PC-3 (cell line): Measurements from ENCODE around the gene LPXN. TPM values are rescaled to one million over a fixed set of nuclear protein-coding genes. Genes with fewer than 3 reads are reported as not detected.
A peak's percentile ranks its signal among the peaks of the same experiment; 100 is the strongest.

Source experiments
- ATAC-seq: fragments of 200-7000 bp; cut with Tn5 transposase; 2 replicates; pipeline ENCODE4 v1.9.1; 2020; ENCODE audit warnings: mild to moderate bottlenecking, moderate library complexity
- BruUV-seq: library from RNA; stranded (reverse); fragments of 400-500 nt; replicated peaks from 2 replicates; lab custom pipeline; 2021; lab: Mats Ljungman, UMichigan
- CTCF ChIA-PET: fragments of 300-600 bp; sonication (Branson Sonifier 250); formaldehyde crosslinking; loops from one replicate; lab custom pipeline; 2022; ENCODE audit warnings: antibody characterized with exemption; lab: Charles Lee
- POLR2A ChIA-PET: fragments of 300-600 bp; sonication (Branson Sonifier 250); formaldehyde crosslinking; loops from one replicate; lab custom pipeline; 2022; ENCODE audit warnings: antibody characterized with exemption; ENCODE audit not compliant: unreplicated experiment; lab: Charles Lee
- DNase-seq: peaks from one replicate; pipeline ENCODE4 v3.0.0-alpha.2; 2015
- H2AFZ ChIP-seq: fragments of 300-600 bp; sonication (generic); 2 replicates; pipeline ENCODE4 v1.6.0; 2016; ENCODE audit warnings: antibody characterized with exemption, low read length
- H3F3A ChIP-seq: fragments of 300-600 bp; sonication (generic); one replicate; pipeline ENCODE4 v1.6.0; 2017; ENCODE audit warnings: antibody characterized with exemption, low read length, control low read depth, mild to moderate bottlenecking; ENCODE audit not compliant: unreplicated experiment
- H3K27ac ChIP-seq: fragments of 300-600 bp; sonication (generic); 2 replicates; pipeline ENCODE4 v1.5.1; 2016; ENCODE audit warnings: mild to moderate bottlenecking, low read length
- H3K27me3 ChIP-seq: fragments of 300-600 bp; sonication (generic); 2 replicates; pipeline ENCODE4 v1.6.1; 2016; ENCODE audit warnings: low read length, mixed read lengths
- H3K36me3 ChIP-seq: fragments of 300-600 bp; sonication (generic); 2 replicates; pipeline ENCODE4 v1.6.1; 2016; ENCODE audit warnings: low read depth, mixed run types, low read length, mixed read lengths
- H3K4me1 ChIP-seq: fragments of 300-600 bp; sonication (generic); 2 replicates; pipeline ENCODE4 v1.5.1; 2016; ENCODE audit warnings: low read length; ENCODE audit not compliant: insufficient read depth
- H3K4me2 ChIP-seq: fragments of 300-600 bp; sonication (generic); 2 replicates; pipeline ENCODE4 v1.6.0; 2016; ENCODE audit warnings: low read length
- H3K4me3 ChIP-seq: fragments of 300-600 bp; sonication (generic); 2 replicates; pipeline ENCODE4 v1.5.1; 2016; ENCODE audit warnings: mild to moderate bottlenecking, low read length, mixed read lengths
- H3K79me2 ChIP-seq: fragments of 300-600 bp; sonication (generic); 2 replicates; pipeline ENCODE4 v1.6.1; 2017; ENCODE audit warnings: low read length, mixed read lengths
- H3K9ac ChIP-seq: fragments of 300-600 bp; sonication (generic); 2 replicates; pipeline ENCODE4 v1.6.0; 2016; ENCODE audit warnings: mild to moderate bottlenecking, low read length
- H3K9me2 ChIP-seq: fragments of 300-600 bp; sonication (generic); replicated peaks from 2 replicates; pipeline ENCODE4 v1.6.1; 2016; ENCODE audit warnings: mixed run types, low read length, mixed read lengths
- H3K9me3 ChIP-seq: fragments of 300-600 bp; sonication (generic); 2 replicates; pipeline ENCODE4 v1.6.1; 2016; ENCODE audit warnings: low read length, mixed read lengths
- H4K20me1 ChIP-seq: fragments of 300-600 bp; sonication (generic); 2 replicates; pipeline ENCODE4 v1.6.1; 2016; ENCODE audit warnings: low read length, mixed read lengths
- EZH2 ChIP-seq: fragments of 300-600 bp; sonication (generic); IDR thresholded peaks from one replicate; pipeline ENCODE4 v1.6.1; 2017; ENCODE audit warnings: antibody characterized with exemption, mild to moderate bottlenecking, low read length; ENCODE audit not compliant: unreplicated experiment
- EZH2phosphoT487 ChIP-seq: fragments of 300-600 bp; sonication (generic); IDR thresholded peaks from 2 replicates; pipeline ENCODE4 v1.6.1; 2018; ENCODE audit warnings: mild to moderate bottlenecking, antibody characterized with exemption, low read length, borderline replicate concordance
- intact Hi-C: fragments of 100-400 bp; cut with micrococcal nuclease; formaldehyde crosslinking; loops from 2 replicates; pipeline ENCODE4 v1.9.0; 2023
- total RNA-seq: library from RNA; depleted of rRNA; stranded (reverse); fragments of >200 nt; gene quantifications from 2 replicates; pipeline ENCODE4 v1.2.3, GENCODE V29; 2014
- TF ChIP-seq, protein P1 (sequence below): fragments of 300-600 bp; sonication (generic); conservative IDR thresholded peaks from 2 replicates; pipeline ENCODE4 v1.5.1; 2017; ENCODE audit warnings: antibody characterized with exemption, low read depth, mild to moderate bottlenecking, low read length

LPXN gene
- total RNA-seq, 1 experiment from 2014 or later = 12.1 TPM

GRCh38 chr11:58526721-58527120 lies 48.9 kb downstream of the LPXN start:
- ATAC-seq (0 out of 2 replicates have a peak, but pooled peaks have one; percentile 17), DNase-seq (no peak)
- ChIA-PET CTCF (no interaction called here), POLR2A (interaction anchor here (0.8 kb wide), 1 partner anchor 648 kb away, joined by 6 read pairs; no protein-coding TSS in a partner anchor)
- H3K4me1 ChIP-seq = peaks cover 8% of the 10 kb centered on the region
- no peak overlapping the region for H2AFZ ChIP-seq
- no peaks in the 10 kb centered on the region for H3K27me3 ChIP-seq
- no peak overlapping the region for H3K27ac ChIP-seq
- H3K9me3 ChIP-seq = no peaks in the 10 kb centered on the region
- intact Hi-C loops = no loop called here
- H4K20me1 ChIP-seq = no peaks in the 10 kb centered on the region
- H3K4me2 ChIP-seq = no peak overlapping the region
- H3K4me3 ChIP-seq = no peak overlapping the region
- H3K79me2 ChIP-seq = no peaks in the 10 kb centered on the region
- no peaks in the 10 kb centered on the region for H3K36me3 ChIP-seq
- no TSS peak for BruUV-seq
- TF ChIP-seq EZH2 (no peak), EZH2phosphoT487 (no peak)
- TF ChIP-seq, protein P1, sequence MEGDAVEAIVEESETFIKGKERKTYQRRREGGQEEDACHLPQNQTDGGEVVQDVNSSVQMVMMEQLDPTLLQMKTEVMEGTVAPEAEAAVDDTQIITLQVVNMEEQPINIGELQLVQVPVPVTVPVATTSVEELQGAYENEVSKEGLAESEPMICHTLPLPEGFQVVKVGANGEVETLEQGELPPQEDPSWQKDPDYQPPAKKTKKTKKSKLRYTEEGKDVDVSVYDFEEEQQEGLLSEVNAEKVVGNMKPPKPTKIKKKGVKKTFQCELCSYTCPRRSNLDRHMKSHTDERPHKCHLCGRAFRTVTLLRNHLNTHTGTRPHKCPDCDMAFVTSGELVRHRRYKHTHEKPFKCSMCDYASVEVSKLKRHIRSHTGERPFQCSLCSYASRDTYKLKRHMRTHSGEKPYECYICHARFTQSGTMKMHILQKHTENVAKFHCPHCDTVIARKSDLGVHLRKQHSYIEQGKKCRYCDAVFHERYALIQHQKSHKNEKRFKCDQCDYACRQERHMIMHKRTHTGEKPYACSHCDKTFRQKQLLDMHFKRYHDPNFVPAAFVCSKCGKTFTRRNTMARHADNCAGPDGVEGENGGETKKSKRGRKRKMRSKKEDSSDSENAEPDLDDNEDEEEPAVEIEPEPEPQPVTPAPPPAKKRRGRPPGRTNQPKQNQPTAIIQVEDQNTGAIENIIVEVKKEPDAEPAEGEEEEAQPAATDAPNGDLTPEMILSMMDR = no peak
- H3K9ac ChIP-seq = no peak overlapping the region
- H3K9me2 ChIP-seq = no peaks in the 10 kb centered on the region
- H3F3A ChIP-seq = no peaks in the 10 kb centered on the region

DNA sequence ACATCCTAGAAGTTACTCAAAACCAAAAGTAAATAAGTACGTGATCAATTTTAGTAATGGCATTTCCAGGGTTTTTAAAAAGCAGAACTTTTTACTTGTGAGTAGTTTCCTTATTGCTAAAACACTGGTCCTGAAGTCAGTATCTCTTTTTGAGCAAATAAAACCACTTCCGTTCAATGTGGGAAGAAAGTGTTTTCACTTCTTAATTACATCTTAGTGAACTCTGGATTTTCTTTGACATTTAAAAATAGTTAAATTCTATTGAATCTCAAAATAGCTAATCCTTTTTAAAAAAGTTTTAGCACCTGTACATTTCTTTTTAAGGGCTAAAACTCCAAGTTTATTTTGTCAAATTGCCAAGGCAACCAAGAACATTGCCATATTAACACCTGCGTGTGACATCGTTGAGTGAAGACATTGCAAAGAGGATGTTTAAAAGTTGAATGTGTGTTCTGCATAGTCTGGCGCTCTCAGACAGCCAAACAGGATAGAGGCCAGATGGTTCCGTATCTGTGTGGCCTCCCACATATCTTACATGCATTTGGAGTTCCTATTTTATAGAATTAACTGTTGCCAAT lies 50.5 kb downstream of the LPXN start:
- H4K20me1 ChIP-seq = no peaks in the 10 kb centered on the region
- DNase-seq = no peak
- no TSS peak for BruUV-seq
- H3K27ac ChIP-seq = no peak overlapping the region
- no peaks in the 10 kb centered on the region for H3F3A ChIP-seq
- H3K79me2 ChIP-seq = no peaks in the 10 kb centered on the region
- H3K36me3 ChIP-seq = no peaks in the 10 kb centered on the region
- intact Hi-C loops = no loop called here
- no peak overlapping the region for H3K9ac ChIP-seq
- H2AFZ ChIP-seq = no peak overlapping the region
- H3K4me3 ChIP-seq = no peak overlapping the region
- ChIA-PET POLR2A (no interaction called here), CTCF (interaction anchor here (0.7 kb wide), 1 partner anchor 275 kb away, joined by 3 read pairs; no protein-coding TSS in a partner anchor)
- H3K9me2 ChIP-seq = no peaks in the 10 kb centered on the region
- H3K27me3 ChIP-seq = no peaks in the 10 kb centered on the region
- TF ChIP-seq, protein P1 = no peak
- TF ChIP-seq EZH2phosphoT487 (no peak), EZH2 (no peak)
- H3K4me1 ChIP-seq = peaks cover 8% of the 10 kb centered on the region
- H3K4me2 ChIP-seq = no peak overlapping the region
- no peaks in the 10 kb centered on the region for H3K9me3 ChIP-seq
- no peak for ATAC-seq
